ENCODE results near the gene WBP1L.

The WBP1L gene

GRCh38 chr10:102778781-102779180 lies 35.0 kb downstream of the WBP1L start:
- no peak for DNase-seq (ENCODE audit: low read depth in 4 of 4, low spot score in 1 of 4)

DNA sequence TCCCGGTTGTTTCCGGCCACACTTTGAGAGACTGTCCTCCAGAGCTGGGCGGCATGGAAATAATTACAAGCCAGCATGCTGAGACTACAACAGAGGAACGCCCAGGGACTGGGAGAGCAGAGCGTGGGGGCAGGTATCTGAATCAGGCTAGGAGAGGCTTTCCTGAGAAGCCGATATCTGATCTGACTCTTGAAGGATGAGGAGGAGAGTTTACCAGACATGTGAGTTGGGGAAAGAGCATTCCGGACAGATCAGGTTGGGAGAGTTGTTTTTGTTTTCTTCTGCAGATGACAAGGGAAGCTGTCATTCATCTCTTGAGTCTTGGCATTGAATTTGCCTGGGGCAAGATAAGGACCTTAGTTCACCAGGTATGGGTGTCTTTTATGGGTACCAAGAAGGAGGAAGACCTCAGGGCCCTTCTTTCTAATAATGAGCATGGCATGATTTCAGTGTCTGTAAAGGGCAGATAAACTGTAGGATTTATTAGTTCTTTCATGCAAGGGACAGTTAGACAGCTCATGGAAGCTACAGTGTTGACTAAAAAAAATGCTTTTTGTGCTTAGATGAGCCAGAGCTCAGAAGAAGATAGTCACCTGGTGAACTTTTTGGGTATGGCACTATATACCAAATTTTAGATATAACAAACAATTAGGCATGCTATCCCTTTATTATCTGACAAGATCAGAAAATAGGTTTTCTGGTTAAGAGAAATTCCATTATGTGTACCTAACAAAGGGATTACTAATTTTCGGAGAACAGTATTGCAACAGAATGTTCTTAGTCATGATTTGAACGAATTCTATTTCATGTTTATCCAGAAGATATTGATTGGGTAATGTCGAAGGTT lies 36.2 kb downstream of the WBP1L start:
- no peak for DNase-seq (ENCODE audit: low read depth in 4 of 4, low spot score in 1 of 4)

GRCh38 chr10:102780527-102780808 lies 36.7 kb downstream of the WBP1L start:
- DNase-seq (ENCODE audit: low read depth in 4 of 4, low spot score in 1 of 4): no peak

GRCh38 chr10:102781090-102781920 lies 37.6 kb downstream of the WBP1L start:
- no peak for DNase-seq (ENCODE audit: low read depth in 4 of 4, low spot score in 1 of 4)

DNA sequence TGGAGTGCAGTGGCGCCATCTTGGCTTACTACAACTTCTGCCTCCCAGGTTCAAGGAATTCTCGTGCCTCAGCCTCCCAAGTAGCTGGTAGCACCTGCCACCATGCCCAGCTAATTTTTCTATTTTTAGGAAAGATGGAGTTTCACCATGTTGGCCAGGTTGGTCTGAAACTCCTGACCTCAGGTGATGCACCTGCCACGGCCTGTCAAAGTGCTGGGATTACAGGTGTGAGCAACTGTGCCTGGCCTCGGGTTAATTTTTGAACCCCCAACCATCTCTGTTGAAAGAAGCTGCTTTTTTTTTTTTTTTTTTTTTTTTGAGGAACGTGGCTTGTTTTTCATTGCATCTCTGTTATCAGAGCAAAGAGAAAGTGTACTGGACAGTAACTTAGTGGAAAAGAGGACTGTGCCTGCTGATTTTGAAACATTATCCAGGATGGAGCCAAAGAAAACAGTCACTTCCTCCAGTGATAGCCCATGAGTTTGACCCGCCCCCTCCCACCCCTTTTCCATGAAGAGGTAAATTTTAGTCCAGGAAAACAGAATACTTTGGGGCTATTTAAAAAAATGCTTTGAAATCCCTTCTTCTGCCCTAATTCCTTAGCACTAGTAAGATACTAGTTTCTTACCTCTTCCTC lies 38.3 kb downstream of the WBP1L start:
- DNase-seq (ENCODE audit: low read depth in 4 of 4, low spot score in 1 of 4): no peak

DNA sequence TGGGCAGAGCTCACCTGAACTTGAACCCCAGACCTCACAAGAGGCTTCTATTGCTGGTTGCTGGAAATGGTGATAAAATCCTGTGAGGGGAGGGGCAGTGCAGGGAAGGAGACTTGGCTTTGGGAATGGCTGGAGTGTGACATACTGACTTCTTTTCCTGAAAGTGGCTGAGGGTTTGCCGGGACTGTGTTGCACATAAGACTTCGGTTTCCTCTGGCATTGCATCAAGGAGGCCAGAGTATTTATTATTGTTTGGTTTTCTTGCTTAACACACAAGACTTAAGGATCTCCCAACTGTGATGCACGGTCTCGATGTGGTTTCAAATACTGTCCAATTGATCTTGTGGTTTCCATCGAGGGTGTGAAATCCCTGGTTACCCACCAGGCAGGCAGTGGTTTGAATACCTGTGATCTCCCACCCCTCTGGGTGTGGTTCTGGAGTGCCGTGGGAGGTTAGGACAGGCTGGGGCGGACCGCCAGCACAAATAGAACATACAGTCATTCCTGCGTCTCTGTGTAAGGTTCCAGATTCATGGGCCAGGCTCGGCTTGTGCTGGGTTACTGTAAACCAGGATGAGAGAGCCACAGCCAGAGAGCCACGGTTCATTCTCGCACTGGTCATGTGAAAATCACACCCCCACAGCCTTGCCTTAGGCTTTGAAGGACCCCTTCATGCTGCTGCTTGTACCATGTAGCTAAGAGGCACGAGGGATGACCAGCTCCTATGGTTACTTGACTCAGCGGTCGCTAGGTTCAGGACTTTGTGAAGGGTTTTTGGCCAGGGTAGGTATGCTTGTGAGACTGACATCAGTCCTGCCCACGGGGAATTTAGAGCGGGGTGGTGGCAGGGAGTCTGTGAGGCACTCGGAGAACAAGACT lies 39.2 kb downstream of the WBP1L start:
- DNase-seq (ENCODE audit: low read depth in 4 of 4, low spot score in 1 of 4): no peak

DNA sequence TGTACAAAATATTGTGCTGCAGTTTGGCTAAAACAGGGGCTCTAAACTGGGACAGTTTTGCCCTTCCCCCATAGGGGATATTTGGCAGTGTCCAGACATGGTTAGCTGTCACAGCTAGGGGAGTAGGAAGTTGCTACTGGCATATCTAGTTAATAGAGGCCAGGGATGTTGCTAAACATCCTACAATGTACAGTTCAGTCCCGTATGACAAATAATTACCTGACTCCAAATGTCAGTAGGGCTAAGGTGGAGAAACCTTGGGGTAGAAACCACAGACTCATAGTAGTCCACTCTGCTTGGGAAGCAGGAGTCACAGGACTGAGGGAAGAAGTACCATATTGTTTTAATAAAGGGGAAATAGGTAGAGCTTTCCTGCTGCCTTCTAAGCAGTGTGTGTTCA lies 39.8 kb downstream of the WBP1L start:
- no peak for DNase-seq (ENCODE audit: low read depth in 4 of 4, low spot score in 1 of 4)

DNA sequence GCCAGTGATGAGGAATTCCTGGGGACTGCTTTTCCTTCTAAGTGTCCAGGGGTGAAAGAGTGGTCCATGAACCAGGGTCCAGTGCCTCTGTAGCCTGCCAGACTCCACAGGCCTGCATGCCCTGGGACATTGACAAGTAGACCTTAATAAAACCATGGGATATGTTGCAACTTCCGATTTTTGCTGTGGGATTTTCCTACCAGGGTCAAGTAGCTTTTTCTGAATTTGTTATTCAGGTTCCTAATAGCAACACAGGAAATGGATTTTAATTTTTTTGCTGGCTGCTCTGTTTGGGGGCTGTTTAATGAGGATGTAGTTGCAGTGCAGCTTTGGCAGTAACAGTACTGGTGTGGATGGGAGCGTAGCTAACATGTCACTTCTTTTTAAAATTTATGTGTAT lies 42.1 kb downstream of the WBP1L start:
- DNase-seq (ENCODE audit: low read depth in 4 of 4, low spot score in 1 of 4): no peak

GRCh38 chr10:102791754-102792395 lies 48.1 kb downstream of the WBP1L start:
- no peak for DNase-seq (ENCODE audit: low read depth in 4 of 4, low spot score in 1 of 4)

DNA sequence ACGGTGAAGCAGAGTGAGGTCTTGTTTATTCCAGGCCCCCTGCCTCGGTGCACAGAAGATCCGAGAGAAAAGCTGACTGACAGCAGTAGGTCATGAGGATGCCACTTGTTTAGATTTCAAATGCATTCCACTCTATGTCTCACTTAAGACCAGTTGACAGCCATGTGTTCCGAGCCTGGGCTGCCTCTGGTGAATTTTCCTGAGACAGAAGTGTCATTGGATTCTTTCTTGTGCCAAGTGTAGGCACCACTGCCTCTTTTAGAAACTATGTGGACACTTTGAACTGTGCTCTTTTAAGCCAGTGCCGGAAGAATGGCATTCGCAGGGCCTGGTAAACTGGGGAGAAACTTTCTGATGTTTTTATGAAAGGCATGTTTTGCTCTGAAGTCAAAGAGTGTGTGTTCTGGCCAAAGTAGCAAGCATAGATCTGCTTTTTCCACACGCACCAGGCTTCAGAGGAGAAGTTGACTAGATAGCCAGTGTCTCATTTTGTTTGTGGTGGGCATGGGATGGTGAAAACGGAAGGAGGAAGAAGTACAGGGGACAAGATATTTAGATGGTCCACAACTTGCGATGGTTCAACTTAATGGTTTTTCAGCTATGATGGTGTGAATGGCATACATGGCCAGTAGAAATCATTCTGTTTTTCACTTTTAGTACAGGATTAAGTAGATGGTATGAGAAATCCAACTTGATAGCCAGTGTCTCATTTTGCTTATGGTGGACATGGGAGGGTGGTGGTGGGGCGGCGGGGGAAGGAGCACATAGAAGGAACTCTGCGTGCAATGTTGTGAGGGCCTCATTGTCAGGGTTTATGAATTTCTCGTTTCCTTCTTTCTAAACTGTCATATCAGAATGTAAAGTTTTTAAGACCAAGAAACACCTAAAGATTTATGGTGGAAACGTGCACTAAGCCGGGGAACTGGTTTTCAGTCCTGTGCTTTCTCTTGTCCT lies 52.0 kb downstream of the WBP1L start:
- no peak for DNase-seq (ENCODE audit: low read depth in 4 of 4, low spot score in 1 of 4)

GRCh38 chr10:102796407-102797176 lies 52.8 kb downstream of the WBP1L start:
- peak in 2 of 4 experiments; percentile 18 to 34 for DNase-seq (ENCODE audit: low read depth in 4 of 4, low spot score in 1 of 4)

- DNase-seq (ENCODE audit: low read depth in 4 of 4, low spot score in 1 of 4): no peak
Observed at GRCh38 chr10:102799691-102800471, 56.1 kb downstream of the WBP1L start.

DNA sequence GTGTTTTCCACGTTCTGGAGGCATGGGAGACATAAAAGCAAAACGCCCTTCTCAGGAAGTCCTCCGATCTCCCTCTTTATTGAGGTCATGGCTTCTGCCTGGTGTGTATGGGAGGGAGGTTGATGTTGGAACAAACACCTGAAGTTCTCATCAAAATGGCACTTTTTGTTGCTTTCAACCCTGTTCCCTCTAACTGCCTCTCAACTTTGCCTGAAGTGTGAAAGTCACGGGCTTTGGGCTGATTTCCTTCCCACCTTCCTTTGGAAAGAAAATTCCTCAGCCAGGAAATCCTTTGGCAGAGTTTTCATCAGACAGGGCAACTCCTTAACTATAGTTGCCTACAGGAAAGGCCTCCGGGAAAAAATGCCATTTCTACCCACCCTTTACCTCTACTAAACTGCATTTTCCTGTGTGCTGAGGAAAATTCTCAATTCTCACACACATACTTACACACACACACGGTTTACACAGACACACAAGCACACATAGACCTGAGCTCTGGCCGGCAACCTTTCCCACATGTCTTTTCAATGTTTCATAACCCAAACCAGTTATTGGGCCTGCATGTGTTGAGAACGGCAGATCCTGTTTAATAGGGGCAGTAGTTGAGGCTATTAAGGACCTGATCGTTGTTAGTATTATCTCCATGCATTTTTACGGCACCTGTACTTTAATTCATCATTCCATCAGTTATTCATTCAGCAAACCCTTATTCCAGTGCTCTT lies 57.0 kb downstream of the WBP1L start:
- DNase-seq (ENCODE audit: low read depth in 4 of 4, low spot score in 1 of 4): no peak

DNA sequence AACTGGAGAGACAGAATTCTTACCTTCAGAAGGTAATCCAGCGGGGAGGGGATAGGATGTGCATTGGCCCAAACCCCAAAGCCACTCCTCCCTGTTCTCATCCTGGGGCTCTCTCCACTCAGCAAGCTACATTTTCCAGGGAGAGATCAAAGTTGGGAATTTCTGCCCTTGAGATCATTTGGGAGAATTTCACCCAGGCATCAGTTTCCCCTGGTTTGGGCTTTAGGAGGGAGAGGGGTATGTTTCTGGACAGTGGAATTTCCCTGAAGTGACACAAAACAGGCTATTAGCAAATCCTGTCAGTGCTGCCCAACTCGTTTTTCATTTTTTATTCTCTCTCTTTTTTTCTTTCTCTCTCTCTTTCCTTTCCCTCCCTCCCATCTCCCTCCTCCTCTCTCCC lies 57.7 kb downstream of the WBP1L start:
- DNase-seq (ENCODE audit: low read depth in 4 of 4, low spot score in 1 of 4): no peak

DNA sequence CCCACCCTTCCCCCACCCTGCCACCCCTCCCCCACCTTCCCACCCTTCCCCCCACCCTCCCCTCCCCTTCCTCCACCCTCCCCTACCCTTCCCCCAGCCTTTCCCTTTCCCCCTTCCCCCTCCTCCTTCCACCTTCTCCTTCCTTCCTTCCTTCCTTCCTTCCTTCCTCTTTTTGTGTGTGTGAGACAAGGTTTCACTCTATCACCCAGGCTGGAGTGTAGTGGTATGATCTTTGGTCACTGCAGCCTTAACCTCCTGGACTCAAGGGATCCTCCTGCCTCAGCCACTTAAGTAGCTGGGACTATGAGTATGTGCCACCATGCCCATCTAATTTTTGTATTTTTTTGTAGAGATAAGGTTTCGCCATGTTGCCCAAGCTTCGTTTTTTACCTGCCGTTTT lies 58.2 kb downstream of the WBP1L start:
- DNase-seq (ENCODE audit: low read depth in 4 of 4, low spot score in 1 of 4): no peak

DNA sequence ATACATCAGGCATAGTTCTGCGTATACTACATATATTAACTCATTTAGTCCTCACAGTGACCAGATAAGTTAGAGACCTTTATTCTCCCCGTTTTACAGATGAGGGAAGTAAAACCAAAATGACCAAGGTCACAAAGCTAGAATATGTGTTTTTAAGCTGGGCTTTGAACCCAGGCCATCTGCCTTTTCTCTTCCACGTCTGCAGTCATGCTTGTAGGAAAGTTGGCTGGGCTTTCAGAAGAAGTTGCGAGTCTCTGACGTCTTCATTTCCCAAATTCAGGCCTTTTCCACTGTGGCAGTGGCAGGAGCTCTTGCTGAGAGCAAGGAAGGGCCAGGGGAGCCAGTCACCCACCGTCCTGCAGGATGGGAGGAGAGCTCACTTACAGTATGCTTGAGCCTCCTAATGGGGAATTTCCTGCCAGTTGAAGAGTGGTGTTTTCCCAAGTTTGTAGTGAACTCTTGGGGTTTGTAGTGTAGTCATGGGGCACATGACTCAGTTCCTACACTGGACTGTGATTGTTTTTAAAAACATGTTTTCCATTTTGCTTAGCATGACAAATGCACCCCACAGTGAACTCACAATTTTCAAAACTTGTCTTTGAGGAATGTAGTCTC lies 59.3 kb downstream of the WBP1L start:
- no peak for DNase-seq (ENCODE audit: low read depth in 4 of 4, low spot score in 1 of 4)

Measured in stimulated activated CD4-positive, alpha-beta T cell treated with anti-CD3 and anti-CD28 coated beads, Interleukin-1b, Interleukin-23, amount 100 ng/mL, for 24 hours (primary cell).